Measurements from ENCODE around the gene TUB.

The TUB gene

DNA sequence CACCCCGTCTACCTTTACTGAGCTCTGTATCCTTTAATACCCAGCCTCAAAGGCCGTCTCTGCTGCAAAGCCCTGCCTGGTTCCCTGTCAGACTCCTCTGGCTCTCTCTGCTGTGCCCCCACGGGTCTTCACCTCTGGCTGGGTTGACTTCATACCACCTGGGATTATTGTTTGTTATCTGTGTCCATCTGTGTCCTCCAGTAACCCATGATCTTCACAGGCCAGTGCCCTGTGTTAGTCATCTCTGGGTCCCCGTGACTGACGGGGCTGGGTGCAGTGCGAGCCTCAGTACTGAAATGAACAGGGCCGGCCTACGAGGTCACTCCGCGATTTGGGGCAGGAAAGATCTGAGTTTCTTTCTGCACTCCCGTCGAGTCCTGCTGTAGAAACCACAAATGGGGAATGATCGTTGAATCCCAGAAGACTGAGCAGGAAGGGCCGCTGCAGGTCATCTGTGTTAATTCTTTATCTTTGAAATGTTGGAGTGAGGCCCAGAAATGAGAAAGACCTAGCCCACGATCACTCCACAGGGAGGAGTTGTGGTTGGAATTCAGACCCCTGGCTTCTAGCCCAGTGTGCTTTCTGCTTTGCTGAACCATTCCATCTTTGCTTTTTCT lies 12.3 kb upstream of the TUB start:
- peak; percentile 72 for DNase-seq

DNA sequence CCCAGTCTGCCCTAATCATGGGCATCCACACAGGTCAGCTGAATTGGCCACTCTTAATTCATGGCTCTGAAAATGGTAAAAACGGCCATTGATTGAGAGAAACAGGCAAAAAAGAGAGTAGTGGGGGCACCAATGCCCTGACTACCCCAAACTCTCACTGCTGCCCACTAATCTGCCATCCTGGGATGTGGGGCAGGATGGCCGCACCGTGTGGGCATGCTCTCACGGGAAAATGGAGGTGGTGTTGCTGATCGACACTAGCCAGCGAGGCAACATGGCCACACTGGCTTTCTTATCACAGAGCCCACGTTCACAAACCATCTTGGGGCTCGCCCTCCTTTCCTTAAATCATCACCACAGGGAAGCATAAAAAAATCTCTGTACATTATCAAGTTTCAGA lies 11.2 kb upstream of the TUB start:
- DNase-seq: no peak

DNA sequence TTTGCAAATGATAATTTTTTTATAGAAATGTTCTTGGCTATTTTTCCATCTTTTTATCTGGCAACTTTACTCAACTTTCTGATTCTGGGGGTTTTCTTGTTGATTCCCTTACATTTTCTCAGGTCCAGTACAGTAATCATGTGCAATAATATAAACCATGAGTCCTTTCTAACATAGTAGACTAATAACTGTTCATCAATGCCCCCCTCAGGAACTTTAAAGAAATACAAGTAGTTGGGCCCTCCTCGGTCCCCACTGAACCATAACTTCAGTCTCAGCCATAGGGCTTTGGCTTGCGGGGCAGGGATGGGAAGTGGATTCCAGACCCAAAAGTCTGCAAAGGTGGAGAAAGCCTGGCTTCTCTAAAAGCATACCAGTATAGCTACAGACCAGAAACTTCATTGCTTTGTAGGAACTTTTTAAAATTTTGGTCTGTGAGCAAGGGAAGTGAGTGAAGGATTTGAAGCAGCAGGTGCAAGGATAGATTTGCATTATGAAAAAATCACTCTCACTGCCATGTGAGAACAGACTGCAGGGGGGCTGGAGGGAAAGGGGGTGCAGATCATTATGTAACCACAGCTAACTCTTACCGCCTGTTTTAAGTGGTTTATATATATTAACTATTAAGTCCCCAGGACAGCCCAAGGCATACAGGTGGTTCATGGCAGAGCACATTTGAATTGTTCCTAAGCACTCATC lies 10.4 kb upstream of the TUB start:
- peak; percentile 43 for DNase-seq

DNA sequence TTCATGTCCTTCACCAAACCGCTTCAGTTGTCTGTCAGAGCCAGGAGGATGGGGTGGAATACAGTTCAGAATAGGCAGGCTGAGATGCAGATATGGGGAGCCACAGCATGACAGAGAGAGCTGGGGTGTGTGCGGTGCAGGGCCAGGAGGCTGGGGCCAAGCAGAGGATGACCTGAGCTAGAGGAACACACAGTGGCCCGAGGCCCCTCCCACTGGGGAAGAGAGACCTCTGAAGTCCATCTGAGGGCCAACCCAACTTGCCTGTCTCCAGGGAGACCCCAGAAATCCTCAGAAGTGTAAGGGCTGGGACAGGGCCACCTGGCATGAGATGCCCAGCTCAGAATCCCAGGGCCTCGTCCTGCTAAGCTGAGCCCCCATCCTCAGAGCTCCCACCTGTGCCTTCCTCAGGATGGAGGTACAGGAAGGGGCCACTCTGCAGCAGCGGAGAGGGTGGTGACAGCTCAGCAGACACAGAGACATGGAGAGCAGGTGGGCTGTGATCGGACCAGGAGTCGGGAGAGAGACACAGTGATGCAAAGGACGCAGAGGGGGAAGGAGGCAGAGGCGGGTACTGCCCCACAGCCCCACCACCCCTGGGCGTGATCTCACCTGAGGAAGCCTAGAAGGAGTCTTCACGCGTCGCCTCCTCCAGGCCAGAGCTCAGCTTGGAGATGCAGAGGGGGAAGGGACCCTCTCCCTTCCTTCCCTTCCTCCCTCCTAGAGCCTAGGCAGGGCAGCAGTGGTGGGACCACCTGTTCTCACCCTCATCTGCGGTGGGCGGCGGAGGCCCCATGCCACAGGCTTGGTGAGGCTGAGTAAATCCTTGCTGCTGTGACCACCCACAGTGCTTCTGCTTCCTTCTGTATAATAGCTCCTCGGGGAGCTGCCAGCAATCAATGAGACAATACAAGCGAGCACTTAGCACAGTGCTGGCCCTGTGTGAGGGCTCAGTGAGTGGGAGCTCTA lies 9.1 kb upstream of the TUB start:
- DNase-seq: no peak

DNA sequence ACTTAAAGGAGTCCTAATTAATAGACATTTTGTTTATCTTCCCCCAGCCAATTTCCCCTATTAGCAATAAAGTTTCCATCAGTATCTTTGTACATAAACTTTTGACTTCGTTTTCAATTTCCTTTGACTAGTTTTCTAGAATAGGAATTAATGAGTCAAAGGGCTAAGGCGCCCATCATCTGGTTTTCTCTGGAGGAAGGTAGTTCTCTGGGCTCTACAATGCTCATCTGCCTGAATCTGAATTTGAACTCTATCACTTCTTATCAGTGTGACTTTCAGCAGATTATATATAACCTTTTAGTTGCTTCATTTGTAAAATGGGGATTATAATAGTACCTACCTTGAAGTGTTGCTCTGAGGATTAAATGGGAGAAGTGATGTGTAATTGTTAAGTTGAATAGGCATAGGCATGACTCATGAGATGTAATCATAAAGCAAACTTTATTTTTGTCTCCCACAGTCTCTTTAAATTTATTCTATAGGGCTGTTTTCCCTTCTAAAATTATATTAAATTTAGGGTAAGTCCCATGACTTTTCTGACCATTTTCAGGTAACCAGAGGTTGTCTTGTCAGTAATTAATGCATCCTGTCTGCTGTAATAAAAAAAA lies 5.8 kb upstream of the TUB start:
- DNase-seq: no peak

DNA sequence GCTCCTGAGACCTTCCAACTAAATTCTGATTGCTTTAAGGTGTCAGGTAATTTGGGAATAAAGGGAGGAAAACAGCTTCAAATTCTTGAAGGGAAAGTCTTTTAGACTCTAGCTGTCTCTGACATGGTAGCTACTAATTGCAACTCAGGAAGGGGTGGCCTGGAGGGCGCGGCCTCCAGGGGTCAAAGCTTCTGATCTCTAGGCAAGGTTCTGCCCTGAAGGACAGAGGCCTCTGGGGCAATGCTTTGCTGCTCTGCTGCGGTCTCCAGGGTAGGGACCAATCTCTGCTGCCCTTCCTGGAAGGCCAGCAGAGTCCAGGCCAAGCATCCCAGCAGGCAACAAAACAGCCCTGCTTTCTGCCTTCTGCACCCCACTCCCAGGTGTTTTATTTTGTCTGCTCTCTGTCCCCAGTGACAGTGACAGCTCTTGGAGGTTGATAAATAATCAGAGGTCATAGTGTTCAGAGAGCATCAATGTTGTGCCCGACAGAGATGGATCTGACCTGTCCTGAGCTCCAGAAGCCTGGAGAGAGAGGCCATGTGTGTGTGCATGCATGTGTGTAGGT lies 1.8 kb upstream of the TUB start:
- no peak for DNase-seq

DNA sequence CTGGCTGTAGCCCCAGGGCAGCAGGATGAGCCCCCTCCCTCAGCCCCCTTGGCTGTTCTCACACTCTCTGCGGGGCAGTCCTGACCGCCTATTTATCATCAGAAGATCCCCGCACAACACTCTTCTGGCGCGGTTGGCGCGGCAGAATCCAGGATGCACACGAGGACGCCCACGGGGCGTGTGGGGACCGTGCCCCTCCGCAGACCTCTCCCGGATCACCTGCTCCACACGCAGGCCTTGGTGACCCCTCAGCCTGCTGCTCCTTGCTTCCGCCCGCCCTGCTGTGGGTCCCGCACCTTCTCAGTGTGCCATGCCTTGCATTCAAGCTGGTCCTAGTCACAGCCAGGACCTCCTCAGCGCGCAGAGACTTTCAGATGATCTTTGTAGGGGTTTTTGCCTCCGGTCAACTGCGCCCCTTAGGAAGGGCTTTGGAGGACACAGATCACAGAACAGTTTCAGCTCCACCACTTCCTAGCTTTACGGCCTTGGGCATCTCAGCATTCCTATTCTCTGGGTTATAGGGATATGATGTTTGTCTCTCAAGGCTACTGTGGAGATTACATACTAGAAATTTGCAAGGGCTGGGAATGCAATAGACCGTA lies 841 bp upstream of the TUB start:
- DNase-seq: no peak

DNA sequence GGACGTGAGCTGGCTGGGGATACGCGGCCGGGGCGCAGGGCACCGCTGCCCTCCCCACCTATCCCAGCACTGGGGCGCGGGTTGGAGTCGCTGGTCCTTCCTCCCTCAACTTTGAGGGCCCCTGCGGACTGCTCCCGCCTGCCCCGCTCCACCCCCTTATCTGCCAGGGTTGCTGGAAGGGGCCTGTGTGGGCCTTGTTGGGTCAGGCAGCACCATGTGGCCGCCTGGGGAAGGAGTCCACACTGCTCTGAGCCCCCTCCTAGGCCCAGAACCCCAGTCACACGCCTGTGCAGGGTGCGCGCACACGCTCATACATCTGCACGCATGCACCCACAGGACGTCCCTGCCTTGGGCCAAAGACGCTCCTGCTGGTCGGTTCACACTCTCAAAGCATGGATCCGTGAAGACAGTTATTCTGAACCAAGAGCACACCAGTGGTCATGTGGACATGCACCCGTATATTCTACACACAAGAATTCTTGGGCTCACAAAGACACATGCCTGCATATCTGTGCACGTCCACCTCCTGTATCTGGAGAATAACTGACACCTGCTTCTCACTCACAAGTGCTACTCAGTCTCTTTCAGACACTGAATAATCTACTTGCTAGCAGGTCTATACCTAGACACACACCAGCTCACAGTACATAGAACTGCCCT lies 710 bp downstream of the TUB start:
- DNase-seq: no peak

DNA sequence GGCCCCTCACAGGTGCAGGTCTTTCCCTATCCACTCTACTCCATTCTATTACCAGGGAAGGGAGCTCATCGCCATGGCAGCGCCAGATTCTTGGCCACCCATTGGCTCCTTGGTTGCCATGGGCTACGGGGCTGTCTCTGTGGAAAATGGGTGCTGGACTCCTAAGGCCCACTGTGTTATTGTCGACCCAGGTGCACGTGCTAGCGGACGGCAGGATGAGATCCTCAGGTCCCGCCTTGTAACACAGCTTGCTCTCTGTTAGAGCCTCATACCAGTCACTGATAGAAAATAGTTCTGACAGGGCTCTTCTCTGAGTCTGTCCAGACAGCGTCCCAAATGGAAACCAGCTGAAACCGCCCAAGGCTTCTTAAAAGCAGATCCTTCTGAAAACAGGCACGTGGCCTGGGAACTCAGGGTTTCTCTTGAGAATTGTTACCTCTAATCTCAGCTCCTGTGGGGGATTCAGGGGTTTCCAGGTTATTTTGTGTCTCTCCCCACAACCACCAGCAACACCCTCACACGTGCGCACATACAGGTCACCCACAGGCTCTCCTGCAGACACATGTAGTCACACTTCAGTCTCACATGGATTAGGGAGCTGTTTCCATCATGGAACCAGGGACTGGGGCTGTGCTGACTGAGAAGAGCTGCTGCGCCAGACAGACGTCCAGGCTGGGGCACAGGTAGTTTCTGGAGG lies 1.5 kb downstream of the TUB start:
- DNase-seq: no peak

DNA sequence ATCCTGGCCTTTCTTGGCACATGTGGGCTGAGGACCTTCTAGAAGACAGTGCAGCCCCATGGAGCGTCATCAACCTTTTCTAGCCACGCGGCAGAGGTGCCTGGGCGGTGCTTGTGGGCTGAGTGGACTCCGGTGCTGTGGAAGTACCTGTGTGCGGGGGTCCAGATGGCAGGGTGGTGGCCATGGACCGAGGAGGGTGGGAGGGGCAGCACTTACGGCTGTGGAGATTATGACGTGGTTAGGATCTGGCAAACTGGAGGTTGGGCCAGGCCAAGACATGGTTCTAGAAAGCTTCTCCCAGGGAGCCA lies 2.0 kb downstream of the TUB start:
- no peak for DNase-seq

DNA sequence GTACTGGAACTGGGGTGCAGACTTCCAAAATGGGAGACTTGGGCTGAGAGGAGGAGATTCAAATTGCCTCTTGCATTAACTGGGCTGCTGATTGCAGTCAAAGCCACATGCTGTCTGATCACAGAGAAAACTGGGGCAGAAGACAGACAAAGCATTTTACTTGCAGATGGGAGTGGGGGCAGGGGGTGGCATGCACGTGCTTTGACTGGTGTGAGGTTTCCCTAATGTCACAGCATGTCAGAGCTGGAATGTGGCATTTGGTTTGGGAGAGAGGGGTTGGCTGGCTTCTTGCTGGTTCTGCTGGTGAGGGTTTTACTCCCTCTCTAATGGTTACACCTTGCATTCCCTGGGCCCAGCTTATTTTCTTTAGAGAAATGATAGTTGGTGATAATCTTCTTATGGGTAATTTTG lies 2.9 kb downstream of the TUB start:
- no peak for DNase-seq

DNA sequence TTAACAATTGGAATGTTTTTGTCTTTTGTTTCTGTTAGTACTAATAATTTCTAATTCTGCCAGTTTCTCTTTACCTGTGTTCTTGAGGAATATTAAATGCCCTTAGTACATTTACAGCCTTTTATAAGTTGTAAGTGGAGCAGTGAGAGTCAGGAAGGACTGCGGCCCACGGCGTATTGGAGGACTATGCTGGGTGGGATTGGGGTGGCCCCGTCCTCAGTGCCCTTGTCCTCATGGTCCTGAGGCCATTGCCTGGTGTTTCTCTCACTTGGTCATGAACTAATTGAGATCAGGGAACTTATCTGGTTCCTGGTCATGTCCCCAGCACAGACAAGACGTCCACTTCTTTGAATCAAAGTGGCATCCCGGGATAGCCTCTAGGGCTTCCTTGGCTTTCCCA lies 3.3 kb downstream of the TUB start:
- DNase-seq: no peak

DNA sequence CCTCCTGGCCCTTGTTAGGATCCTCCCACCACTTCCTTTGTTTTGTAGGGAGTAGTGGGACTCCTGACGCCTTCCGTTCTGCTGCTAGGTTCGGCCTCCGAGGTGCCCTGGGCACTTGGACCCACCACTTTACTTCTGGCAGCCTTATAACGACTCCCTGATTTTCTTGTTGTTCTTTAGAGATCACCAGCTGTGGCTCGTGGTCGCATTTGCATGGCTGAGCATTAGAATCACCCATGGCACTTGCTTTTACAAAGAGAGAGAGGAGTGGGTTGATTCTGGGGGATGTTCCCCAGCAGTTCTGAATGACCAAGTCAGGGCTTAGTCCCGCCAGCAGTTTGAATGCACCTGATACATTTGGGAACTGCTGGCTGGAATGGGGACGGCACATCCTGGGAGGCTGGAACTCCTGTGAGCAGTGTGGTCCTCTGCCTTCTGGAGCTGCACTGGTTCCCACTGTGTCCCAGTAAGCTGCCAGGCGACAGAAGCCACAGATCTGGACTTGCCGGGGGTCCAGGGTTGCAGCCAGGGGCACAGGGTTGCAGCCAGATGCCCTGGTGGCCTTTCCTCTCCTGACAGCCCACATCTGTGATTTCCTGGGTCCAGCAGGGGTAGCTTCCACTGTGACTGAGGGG lies 4.1 kb downstream of the TUB start:
- no peak for DNase-seq

DNA sequence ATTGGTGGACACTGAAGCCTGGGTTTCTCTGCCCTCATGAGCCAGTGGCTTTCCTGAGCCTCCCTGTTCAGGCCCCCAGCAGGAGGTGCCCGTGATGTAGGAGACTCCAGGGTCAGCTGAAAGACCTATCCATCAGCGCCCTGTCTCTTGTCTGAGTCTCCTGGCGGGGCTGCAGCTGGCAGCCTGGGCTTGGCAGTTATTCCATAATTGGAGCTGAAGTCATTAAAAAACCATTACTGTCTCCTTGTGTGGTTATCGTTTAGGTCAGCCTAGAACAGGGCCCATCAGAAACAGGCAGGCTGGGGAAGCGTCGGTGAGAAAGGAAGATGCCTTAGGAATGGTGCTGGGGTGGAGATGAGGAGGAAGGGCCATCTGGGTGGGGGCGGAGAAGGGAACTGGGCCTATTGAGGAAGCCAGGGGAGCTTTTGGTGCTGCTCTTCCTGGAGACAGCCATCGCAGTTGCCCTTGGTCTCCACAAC lies 5.0 kb downstream of the TUB start:
- no peak for DNase-seq

DNA sequence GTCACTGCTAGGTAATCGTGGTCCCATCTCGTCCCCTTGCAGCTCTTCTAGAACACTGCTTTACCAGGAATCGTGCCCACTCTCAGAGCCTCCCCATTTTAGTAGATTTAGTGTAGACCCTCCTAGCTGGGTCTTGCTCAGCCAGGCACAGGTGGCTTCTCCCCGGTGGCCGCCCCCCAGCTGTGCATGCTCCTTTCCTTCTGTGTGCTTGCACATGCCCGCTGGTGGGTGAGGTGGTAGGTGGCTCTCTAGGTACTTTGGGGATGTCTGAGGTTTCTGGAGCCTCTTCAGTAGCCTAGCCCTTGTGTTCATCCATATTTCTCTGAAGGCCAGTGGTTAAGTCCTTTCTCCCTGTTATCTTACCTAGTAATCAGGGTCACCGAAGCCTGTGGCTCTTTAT lies 5.6 kb downstream of the TUB start:
- DNase-seq: no peak

DNA sequence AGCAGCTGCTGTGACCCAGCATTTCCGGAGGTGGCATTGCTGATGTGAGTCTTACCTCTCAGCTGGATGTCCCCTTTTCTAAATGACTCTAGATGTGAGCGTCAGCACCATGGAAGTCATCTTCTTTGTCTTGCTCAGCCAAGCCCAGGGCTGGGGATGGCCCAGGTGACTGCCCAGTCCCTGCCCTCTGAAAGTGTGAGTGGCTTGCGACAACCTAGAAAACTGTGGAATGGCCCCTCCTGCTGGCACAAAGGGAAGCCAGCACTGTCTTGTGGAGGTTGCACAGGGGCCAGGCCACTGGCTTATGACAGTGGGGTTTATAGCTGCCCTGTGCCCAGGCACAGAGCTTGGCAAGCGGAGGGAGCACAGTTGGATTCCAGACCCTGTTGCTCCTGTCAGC lies 6.2 kb downstream of the TUB start:
- no peak for DNase-seq

DNA sequence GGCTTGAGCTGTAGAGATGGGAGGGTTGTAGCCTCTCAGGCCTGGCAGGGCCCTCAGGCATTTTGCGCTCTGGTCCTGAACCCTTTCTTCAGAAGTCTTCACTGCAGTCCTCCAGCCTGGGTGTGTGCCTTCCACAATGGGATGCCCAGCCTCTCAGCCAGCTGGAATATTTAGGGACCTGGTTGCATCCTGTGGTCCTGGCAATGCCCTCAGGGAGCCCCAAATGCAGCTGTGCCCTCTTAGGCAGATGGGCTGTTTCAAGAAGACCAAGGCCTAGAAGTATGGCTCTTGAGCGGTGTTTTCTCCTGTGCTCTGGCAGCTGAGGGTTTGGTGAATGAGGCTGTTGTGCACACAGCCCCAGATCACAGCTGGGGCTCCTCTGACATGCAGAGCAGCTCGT lies 6.7 kb downstream of the TUB start:
- DNase-seq: no peak

DNA sequence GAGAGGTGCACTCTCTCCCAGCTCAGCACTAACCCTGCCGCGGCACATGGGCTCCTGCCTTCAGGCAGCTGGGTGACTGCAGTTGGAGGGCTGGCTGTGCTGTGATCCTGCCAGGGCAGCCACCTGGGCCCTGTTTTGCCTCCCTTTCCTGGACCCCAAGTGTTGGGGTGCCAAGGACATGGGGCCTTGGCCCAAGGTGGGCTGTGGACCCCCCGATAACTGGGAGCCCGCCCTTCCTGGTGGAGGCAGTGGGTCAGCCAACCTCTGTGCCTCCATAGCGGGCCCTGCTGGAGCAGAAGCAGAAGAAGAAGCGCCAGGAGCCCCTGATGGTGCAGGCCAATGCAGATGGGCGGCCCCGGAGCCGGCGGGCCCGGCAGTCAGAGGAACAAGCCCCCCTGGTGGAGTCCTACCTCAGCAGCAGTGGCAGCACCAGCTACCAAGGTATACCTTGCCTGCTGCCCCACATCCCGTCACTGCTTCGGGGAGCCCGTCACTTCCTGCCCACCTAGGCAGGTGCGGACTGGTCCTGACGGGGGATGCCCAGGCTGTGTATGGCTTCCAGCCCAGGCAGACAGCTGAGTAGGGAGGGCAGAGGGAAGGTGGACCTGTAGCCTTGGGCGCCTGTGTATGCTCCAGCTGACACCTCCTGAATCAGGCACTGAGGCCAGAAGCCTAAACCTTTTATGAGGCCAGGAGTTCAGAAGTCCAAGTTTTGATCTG lies 8.9 kb downstream of the TUB start:
- DNase-seq: no peak

DNA sequence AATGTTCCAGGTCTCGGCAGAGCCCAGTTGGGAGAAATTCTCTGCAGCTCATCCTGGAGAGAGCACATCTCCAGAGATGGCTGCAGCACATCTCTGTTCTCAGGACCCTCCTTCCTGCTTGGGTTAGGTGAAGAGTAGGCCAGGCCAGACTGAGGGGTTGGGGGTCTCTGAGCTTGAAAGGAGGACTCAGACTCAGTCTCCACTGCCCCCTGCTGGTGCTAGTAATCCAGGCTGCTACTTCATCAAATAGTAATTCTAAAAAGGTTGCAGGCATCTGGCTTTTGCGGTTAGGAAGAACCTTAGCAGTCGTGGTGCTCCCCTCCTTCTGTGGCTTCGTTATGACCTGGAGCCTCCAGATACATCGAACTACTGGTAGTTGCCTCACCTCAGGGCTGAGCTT lies 9.7 kb downstream of the TUB start:
- peak; percentile 39 for DNase-seq

DNA sequence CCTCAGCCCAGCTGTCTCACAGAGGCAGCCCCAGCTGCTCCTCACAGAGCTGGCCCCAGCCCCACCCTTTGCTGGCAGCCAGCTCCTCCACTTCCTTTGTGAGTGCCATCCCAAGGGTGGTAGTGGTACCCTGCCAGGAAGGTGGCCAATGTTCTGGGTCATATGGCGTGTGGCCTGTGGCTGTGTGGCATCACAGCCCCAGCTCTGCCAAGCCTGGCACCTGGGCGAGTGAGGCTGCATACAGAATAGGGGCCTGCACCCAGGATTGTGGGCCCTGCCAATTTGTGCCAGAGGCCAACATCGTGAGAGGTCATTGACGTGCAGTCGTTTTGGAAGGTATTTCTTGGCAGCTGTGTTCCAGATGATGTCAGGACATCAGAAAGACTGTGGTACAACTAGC lies 10.7 kb downstream of the TUB start:
- DNase-seq: no peak

Measured in hematopoietic multipotent progenitor cell treated with erythropoietin and hydrocortisone succinate and interleukin-3 and kit ligand, for 8 days (in vitro differentiated cells).